ENCODE data around the gene PLEKHD1.

Gene PLEKHD1

DNA sequence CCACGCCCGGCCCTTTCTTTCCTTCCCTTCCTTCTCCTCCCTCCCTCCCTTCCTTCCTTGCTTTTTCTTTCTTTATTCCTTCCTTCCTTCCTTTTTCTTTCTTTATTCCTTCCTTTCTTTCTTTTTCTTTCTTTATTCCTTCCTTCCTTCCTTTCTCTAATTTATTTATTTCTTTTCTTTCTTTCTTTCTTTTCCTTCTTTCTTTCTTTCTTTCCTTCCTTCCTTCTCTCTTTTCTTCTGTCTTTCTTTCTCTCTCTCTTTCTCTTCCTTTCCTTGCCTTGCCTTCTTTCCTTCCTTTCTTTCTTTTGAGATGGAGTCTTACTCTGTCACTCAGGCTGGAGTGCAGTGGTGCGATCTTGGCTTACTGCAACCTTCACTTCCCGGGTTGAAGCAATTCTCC, 74.2 kb downstream of the PLEKHD1 start:
- no peak for DNase-seq

DNA sequence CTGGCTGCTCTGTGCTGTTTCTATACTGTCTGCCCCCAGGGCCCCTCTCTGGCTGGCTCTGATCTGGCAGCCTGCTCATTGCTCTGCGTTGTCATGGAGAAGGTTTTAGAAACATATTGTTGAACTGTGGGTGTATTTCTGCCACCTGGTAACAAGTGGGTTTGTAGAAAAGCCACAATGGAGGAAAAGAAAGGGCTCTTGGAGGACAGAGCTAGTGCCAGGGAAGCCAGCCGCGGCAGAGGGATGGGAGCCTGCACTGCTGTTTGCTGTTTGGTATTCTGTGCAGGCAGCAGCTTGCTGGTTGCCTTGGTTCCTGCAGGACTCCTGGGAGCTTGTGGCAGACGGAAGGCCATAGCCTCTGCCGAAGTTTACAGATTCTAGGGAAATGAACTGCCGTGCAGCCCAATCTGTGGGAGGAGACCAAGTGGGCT, 75.1 kb downstream of the PLEKHD1 start:
- peak; percentile 98 for DNase-seq

DNA sequence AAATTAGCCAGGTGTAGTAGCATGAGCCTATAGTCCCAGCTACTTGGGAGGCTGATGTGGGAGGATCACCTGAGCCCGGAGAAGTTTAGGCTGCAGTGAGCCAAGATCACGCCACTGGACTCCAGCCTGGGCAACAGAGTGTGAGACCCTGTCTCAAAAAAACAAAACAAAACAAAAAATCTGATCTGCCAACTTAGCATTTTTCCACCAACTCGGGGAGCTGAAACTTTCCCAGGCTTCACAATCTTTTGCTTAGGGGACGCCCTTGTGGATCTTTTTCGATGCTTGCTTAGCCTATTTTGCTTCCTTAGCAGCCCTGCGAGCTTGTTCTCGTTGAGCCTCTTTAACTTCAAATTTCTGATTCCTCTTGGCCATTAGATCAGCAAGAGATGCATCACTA, 76.3 kb downstream of the PLEKHD1 start:
- DNase-seq = no peak

DNA sequence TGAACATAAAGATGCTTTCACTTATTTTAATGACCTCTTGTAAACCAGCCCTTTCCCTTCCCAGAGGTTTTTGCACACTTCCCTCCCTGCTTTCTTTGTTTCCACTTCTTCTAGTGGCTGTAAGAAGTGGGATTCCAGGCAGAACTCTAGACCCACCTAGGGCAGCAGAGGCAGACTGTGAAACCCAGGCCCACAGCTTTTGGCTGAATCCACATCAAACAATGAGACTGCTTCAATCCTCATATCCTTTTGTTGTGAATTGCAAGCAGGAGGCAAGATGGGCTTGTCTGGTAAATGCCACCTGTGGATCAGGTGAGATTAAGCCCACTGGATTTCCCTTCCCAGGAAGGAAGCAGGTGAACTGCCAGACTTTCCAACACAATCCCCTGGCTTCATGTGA, 77.4 kb downstream of the PLEKHD1 start:
- DNase-seq = no peak

GRCh38 chr14:69567563-69567962, 83.0 kb downstream of the PLEKHD1 start:
- no peak for DNase-seq

DNA sequence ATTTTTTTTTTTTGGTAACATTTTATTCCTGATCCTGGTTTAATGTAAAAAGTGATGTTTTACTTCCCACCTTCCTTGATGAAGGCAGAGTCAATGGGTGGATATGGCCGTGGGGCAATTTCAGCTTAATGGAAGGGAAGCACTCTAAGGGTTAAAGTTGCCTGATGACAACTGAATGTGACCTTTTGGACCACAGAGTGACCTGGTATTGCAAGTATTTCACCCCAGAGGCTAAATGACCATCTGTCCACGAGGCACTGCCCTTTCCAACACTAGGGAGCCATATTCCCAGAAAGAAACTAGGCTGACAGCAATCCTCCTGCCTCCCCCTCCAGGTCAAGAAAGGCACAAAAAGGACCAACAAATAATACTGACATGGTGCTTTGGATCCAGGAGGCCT, 85.3 kb downstream of the PLEKHD1 start:
- DNase-seq = no peak

GRCh38 chr14:69570836-69571330, 86.4 kb downstream of the PLEKHD1 start:
- DNase-seq = no peak

GRCh38 chr14:69571449-69572029, 87.0 kb downstream of the PLEKHD1 start:
- DNase-seq = no peak

DNA sequence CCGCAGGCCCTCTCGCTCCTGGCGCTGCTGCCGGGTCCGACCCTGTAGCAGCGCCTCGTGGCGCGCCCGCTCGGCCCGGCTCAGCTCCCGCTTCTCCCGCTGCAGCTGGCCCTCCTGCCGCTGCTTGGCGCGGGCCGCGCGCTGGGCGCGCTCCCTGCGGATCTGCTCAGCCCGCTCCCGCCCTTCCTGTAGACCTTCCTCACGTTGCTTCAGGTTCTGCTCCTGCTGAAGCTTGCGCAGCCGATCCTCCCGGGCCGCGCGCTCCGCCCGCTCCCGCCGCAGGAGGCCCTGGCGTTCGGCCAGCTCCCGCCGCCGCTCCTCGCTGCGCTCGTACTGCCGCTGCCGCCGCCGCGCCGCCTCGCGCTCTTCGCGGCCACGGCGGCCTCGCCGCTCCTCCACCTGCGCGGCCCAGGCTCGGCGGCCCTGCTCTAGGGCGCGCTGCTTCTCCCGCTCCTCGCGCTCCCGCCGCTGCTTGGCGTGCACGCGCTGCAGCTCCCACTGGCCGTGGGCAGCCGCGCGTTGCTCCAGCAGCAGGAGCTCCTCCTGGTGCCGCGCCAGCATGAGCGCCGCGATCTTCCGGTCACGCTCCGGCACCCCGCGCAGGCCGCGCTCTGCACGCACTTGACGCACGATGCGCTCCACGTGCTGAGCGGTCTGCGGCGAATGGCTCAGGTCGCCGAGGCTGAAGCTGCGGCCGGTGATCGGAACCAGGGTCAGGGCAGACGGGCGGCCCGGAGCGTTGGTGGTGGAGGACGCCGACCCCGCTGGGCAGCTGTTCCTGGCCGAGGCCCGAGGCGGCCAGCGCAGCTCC, 87.7 kb downstream of the PLEKHD1 start:
- DNase-seq = no peak

DNA sequence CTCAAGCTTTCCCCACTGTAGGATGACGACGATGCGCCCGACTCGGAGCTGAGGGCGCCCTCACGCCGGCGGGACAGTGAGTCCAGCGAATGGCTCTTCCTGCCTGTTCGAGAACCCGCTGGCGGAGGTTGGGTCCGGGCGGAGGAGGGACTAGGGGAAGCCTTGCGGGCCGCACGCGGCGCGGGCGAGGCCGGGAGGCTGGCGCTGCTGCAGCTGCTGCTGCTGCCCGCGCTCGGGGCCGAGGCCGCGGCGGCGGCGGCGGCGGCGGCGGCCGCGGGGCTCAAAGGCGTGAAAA, 88.3 kb downstream of the PLEKHD1 start:
- no peak for DNase-seq

DNA sequence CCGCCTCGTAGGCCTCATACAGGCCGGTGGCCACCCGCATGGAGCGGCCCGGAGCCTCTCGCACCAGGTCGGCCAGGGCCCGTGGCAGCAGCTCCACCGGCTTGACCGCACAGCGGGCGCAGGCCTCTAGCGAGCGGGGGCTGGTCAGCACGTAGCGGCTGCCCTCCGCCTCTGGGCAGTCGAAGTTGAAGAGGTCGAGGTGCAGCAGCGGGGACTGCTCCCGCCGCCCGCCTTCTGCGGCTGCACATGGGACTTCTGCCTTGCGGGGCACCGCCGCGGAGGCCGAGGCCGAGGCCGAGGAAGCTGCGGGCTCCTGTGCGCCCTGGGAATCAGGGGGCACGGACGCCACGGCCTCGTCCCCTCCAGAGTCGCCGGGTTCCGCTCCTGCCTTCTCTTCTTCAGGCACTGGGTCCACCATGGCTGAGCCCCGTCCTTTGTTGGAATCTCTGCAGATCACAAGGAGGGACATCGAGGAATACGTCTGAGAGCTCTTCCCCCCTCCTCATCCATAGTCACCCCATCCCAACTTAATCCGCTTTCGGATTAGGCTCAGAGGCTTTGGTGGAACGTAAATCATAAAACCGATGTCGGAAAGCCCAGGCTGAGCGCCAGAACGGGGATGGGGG, 88.8 kb downstream of the PLEKHD1 start:
- no peak for DNase-seq

GRCh38 chr14:69573831-69574262, 89.3 kb downstream of the PLEKHD1 start:
- DNase-seq = peak; percentile 99

DNA sequence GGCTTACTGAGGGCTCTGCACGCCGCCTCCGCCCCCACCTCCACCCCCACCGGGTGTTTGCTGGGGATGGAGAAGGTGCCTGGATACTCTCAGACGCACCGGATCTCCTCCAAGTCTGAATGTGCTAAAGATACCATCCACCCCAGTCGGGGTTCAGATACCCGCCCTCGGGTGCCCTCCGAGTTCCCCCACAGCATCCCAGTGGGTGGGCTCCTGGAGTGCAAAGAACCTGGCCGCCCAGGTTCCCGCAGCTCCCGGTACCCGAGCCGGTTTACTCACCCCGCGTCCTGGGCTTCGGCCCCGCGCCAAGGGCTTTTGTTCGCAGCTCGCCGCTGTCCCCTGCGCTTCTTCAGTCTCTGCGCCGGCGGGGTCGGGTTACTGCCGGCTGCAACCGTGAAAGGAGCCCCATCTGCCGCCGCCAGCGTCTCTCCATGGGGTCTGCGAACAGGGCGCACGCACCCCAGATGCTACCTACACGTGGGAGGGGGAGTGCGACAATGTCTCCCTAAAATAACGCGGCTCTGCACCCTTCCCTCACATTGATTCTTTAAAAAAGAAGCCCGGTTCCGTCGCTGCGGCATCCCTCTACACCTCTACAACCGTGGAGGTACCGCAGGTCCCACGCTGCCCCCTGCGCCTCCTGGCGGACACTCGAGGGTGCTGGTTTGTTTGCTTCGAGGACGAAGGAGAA, 89.9 kb downstream of the PLEKHD1 start, which contains the start of gene CCDC177:
CCDC177 (minus strand) TSS at position 609 of the 691 bp plus-strand sequence. CDS start 1,249 bp downstream, outside the sequence.
- DNase-seq = peak; percentile 96

DNA sequence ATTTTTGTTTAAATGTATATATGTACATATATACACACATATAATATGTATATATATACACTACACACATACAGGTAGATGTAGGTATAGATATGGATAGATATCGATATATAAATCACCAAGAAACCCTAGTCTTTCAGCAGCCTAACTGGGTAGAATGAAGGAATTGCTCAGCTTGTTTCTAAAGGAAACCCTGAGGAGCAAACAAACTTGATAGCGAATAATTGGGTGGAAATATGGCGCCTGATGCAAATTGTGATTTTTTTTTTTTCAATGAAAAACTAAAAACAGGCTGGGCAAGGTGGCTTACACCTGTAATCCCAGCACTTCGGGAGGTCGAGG, 90.4 kb downstream of the PLEKHD1 start:
- DNase-seq = peak; percentile 88

DNA sequence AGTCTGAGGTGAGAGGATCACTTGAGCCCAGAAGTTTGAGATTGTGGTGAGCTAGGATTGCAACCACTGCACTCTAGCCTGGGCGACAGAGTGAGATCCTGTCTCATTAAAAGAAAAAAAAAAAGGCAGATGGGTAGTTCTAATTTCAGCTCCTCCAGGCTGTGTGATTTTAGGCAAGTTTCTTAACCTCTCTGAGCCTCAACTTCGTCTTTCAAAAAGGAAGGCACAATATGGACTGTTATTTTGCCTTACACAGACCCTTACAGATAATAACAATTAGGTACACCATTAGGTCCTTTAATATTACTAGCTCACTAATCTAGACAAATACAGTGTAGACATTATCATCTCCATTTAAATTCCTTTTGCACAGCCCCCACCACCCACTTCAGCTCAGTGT, 94.9 kb downstream of the PLEKHD1 start:
- DNase-seq = no peak

GRCh38 chr14:69580009-69580577, 95.6 kb downstream of the PLEKHD1 start:
- peak; percentile 55 for DNase-seq
